Measurements from ENCODE around the gene P2RY2.

- no peak for TF ChIP-seq CTCF (conservative IDR thresholded peaks at IDR 0.05 in 1 of 2, IDR thresholded peaks at IDR 0.05 in 1 of 2; ENCODE audit: extremely low read depth in 1 of 2, insufficient read depth in 1 of 2, low read depth in 1 of 2, low read length in 2 of 2)
- no peak for TF ChIP-seq EZH2 (IDR thresholded peaks at IDR 0.05; ENCODE audit: borderline replicate concordance, low read length)
Observed at GRCh38 chr11:73171436-73172161, 46.5 kb upstream of the P2RY2 start.
